GM19099 (cell line): Measurements from ENCODE around the gene HSP90AA1.

Experiments used
- POLR2A ChIP-seq: IDR thresholded peaks from 3 replicates; pipeline ENCODE4 v1.6.1; 2011; ENCODE audit warnings: low read depth; ENCODE audit not compliant: insufficient read length; ENCODE audit errors: extremely low read depth

Gene HSP90AA1

DNA sequence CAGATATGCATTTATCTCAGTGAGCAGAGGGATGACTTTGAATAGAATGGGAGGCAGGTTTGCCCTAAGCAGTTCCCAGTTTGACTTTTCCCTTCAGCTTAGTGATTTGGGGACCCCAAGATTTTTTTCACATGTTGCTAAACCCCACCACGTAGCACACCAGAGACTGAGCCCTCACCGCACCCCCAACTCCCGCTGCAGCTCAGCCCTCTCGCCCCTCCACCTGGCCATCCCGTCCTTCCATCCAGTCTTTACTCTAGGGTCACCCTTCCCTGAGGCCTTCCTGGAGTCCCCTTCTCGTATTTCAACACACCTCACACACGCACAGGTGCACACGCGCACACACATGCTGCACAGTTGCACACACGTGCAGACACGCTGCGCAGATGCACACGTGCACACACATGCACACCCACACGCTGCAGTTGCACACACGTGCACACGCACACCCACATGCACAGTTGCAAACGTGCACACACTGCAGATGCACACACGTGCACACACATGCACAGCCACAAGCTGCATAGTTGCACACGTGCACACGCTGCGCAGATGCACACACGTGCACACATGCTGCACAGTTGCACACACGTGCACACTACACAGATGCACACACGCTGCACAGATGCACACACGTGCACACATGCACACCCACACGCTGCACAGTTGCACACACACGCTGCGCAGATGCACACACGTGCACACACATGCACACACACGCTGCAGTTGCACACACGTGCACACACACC lies 30.0 kb downstream of the HSP90AA1 start:
- no peak for TF ChIP-seq POLR2A

DNA sequence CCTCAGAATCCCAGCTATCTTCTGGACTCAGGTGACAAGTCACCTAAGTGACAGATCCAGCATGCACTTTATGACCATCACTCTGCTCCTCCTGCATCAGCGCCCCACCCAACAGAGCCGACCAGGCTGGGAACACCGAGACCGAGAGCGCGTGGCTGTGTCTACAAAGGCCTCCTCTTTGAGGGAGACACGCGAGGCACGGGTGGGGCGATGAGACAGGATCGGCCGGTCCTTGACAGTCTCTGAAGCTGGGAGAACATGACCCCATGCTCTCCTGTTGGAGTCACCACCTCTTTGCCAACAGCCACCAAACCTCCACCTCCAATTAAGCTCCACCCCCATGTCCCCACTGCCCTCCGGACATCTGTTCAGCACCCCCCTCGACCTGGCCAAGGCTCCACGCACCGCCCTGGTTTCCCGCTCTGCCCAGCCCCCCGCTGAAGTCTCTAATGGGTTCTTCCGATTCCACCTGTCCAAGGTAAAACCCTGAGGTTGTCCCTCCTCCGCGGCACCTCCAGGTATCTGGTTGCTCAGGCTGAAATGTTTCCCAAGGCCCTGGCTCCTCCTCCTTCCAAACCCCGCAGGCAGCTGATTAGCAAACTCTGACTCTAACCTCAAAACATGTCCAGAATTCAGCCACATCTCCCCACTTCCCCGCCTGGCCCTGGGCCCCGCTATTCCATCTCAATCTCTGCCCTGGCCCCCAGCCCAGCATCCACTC lies 31.5 kb downstream of the HSP90AA1 start:
- TF ChIP-seq POLR2A, result no peak

DNA sequence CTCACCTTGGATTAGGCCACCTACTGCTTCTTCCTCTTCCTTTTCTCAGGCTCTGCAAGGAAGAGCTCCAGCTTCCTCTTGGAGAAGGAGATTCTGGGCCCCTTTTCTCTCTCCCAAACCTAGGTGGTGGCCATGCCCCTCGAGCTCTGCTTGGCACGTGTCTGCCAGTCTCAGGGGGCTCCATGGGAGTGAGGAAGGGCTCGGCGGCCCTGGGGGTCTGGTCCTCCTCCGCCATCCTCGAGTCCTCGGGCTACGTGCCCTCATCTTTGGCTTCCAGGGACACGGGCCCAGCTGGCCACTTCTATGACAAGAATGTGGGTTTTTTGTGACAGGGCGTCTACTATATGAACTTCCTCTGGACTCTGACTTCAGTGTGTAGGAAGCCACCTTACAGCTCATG lies 34.3 kb downstream of the HSP90AA1 start:
- no peak for TF ChIP-seq POLR2A

DNA sequence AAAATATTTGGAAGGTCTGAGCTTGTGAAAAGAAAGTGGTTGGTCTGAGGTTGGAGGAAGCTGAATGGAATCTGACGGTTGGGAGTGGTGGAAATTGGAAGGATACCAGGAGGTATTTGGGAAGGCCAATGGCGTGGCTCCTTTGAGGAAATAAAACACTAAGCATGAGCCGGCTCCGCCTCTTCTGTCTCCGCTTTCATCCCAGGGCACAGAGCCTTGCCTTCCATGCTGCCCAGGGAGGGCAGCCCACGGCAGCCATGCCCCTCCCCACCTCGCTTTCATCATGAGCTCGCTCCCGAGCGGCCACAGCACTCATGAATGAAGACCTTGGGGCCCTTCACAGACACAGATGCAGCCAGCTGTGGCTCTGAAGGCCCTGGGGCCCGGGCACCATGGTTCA lies 36.2 kb downstream of the HSP90AA1 start:
- TF ChIP-seq POLR2A, result no peak

DNA sequence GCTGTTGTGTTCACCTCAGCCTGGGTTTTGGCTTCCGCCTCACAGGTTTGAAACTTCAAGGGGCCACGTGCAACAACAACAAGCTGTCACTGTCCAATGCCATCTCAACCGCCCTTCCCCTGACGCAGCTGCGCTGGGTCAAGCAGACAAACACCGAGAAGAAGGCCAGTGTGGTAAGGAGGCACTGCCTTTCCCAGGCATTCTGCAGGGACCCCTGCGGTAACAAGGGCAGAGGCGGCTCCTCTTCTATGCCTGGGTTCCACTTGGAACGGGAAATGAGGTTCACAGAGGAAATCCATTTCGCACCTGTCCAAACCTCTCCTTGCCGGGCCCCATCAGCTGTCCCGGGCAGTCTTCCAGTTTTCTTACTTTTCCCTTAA lies 36.8 kb downstream of the HSP90AA1 start:
- TF ChIP-seq POLR2A, result no peak

DNA sequence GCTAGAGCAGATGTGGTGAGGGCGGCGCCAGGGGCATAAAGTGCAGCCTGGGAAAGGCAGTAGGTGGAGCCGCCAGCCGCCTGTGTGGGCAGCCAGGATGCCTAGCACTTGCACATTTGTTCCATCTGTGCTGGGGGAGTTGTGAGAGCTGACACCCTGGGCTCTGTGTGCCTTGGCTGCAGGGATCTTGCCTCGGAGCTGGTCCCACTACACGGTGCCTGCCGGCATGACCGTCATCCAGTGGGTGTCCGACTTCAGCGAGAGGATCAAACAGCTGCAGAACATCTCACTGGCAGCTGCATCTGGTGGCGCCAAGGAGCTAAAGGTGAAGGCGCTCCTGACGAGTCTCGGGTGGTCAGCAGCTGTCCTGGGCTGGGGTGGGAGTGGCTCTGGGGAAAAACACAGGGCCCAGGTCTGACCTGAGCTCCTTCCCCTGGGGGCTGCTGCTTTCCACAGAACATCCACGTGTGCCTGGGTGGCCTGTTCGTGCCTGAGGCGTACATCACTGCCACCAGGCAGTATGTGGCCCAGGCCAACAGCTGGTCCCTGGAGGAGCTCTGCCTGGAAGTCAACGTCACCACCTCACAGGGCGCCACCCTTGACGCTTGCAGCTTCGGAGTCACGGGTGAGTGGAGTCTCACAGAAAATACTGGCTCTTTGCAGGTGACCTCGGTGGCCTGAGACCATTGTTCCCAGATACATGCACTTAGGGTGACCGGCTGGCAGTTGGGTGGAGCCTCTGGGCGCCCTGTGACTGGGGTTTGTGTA lies 37.4 kb downstream of the HSP90AA1 start:
- no peak for TF ChIP-seq POLR2A

DNA sequence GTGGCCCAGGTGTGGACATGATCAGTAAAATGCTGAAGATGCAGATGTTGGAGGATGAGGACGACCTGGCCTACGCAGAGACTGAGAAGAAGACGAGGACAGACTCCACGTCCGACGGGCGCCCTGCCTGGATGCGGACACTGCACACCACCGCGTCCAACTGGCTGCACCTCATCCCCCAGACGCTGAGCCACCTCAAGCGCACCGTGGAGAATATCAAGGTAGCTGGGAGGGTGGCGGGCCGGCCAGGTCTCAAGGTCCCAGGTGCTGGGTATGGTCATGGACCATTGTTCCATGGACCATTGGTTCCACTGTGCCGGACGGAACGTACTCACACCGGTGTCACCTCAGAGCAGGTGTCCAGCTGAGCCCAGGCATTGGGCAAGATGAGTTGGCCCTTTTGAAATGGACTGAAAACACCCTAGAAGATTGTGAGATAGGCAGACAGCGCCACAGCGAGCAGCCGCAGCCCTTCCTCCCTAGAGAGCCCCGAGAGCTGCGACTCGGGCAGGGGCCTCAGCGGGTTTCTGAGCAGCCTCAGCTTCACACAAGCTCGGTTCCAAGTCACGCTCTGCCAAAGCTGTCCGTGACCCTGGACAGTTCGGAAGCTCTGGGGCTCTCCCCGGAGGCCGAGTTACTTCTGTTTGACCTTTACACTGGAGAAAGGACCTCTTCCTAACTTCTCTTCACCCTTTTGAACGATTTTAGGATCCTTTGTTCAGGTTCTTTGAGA lies 38.9 kb downstream of the HSP90AA1 start:
- no peak for TF ChIP-seq POLR2A

DNA sequence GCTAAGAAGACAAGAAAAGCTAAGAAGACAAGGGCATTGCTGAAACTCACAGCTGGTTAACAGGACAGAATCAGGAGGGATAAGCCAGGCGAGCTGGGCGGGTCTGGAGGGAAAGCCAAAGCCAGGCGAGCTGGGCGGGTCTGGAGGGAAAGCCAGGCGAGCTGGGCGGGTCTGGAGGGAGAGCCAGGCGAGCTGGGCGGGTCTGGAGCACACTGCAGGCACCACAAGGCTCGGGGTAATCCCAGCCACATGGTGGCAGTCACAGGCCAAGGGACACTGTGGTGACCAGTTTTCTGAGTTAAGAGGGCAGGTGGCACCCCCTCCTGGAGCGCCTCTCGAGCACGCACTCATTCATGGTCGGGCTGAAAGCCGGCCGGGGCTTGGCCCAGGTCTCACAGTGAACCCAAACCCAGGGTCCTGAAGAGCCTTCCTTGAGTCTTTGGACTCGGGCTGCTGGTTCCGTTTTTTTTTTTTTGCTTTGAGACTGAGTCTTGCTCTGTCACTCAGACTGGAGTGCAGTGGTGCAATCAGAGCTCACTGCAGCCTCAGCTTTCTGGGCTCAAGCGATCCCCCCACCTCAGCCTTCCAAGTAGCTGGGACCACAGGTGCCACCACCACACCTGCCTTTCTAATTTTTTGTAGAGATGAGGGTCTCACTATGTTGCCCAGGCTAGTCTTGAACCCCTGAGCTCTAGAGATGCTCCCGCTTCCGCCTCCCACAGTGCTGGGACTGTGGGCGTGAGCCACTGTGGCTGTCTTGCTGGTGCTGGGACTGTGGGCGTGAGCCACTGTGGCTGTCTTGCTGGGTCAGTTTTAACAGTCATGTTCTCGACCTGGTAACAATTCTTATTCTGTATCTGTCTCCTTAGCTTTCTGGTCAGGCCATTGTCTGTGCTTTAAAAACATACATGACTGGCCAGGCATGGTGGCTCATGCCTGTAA lies 40.2 kb downstream of the HSP90AA1 start:
- TF ChIP-seq POLR2A, result no peak

DNA sequence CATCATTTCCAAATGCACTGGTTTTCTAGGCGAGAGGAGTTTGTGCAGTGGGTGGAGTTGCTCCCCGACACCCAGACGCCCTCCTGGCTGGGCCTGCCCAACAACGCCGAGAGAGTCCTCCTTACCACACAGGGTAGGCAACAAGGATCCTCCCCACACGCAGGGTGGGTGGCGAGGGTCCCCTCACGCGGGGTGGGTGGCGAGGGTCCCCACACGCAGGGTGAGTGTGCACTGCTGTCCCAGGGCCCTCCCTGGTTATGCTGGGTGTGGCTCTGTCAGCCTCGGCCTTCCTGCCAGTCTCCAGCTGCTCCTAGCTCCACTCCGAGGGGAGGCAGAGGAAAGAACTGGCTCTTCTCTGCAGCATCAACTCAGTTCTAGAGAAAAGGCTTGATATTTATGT lies 42.3 kb downstream of the HSP90AA1 start:
- TF ChIP-seq POLR2A, result no peak

DNA sequence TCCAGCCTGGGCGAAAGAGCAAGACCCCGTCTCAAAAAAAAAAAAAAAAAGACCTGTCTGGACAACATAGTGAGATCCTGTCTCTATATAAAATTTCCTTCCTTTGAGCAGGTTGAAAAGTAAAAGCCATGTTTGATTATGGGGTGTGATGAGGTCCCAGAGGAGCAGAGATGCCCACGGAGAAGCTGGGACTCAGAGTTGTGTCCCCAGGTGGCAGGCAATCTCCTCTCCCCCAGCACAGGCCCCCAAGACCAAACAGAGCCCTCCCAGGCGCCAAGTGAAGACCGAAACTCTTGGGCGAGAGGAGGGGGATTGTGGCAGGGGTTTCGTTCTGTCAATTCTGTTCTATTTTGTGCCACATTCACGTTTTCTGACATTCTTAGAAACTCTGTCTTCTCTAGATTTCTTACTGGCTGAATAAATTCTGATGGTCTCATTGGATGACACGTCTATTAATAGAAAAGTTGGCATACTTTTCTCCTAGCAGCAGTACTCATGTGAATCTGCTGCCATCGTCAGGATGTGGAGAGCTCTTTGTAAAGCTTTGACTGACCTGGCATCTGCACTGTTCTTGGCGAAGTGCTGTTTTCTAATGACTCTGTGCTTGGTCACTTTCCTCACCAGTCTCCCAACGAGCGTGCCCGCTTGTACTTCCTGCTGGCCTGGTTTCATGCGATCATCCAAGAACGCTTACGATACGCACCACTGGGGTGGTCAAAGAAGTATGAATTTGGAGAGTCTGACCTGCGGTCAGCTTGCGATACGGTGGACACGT lies 43.4 kb downstream of the HSP90AA1 start:
- no peak for TF ChIP-seq POLR2A

DNA sequence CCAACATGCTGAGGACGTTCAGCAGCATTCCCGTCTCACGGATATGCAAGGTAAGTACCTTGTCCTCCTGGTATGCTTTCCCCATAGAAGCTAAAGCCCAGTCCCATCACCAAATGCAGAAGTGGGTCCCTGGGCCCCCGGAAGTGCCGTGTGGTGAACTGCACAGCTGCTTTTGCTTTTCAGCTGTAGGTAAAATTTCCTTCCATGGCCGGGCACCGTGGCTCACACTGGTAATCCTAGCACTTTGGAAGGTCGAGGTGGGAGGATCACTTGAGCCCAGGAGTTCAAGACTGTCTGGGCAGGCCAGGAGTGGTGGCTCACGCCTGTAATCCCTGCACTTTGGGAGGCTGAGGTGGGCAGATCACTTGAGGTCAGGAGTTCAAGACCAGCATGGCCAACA lies 44.1 kb downstream of the HSP90AA1 start:
- TF ChIP-seq POLR2A, result no peak

DNA sequence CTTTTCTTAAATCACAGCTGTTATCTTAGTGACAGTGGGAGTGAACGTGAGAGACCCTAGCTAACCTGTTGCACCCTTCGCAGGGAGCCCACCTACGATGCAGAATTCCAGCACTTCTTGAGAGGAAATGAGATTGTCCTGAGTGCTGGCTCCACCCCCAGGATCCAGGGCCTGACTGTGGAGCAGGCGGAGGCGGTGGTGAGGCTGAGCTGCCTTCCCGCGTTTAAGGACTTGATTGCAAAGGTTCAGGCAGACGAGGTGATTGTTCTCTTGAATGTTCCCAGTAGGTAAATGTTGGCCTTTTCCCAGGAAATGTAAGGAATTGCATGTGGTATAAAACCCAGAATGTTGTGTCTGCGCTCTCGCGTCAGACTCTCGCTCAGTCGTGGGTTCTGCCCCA lies 46.7 kb downstream of the HSP90AA1 start:
- no peak for TF ChIP-seq POLR2A

DNA sequence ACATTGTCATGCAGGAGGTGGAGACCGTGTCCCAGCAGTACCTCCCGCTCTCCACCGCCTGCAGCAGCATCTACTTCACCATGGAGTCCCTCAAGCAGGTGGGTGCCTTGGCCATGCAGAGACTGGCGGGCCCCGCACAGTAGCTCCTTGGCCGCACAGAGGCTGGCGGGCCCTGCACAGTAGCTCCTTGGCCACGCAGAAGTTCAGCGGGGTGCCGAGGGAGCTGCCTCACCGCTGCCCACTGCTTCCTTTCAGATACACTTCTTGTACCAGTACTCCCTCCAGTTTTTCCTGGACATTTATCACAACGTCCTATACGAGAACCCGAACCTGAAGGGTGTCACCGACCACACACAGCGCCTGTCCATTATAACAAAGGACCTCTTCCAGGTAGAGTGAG lies 47.7 kb downstream of the HSP90AA1 start:
- no peak for TF ChIP-seq POLR2A
